Stimulated activated CD8-positive, alpha-beta memory T cell treated with anti-CD3 and anti-CD28 coated beads, Interleukin-4, amount 100 ng/mL, for 48 hours (primary cell): ENCODE measurements around the gene XRN2.
"Not testable (repeated sequence)": the region's sequence is repeated elsewhere in the genome, so short reads cannot be mapped to it uniquely, and the experiment has no call there.

Experiments
- DNase-seq: peaks from one replicate; pipeline ENCODE4 v3.0.0-alpha.2; 2020

XRN2 gene

DNA sequence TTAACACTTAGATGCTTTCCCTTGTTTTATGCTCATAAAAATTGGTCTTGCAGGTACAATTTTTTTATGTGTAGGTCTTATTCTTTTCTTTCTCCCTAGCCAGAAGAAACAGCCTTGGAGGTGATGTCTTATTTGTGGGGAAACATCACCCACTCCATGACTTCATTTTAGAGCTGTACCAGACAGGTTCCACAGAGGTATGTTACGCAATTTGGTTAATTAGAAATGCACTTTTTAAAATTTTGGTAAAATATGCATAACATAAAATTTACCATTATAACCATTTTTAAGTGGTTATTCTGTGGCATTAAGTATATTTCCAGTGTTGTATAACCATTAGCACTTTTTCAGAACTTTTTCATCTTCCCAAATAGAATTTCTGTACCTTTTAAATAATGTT, 52.9 kb downstream of the XRN2 start:
- no peak for DNase-seq

DNA sequence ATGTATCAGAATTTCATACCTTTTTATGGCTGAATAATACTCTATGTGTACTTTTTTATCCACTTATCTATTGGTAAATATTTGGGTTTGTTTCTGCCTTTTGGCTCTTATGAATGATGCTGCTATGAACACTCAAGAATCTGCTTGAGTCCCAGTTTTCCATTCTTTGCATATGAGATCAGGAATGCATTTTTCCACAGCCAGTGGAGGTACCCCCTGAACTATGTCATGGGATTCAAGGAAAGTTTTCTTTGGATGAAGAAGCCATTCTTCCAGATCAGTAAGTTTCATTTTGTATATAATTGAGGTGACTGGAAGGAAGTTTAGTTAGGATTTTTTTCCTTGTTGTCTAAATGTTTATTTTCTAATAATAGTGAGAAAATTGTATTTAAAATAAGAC, 53.3 kb downstream of the XRN2 start:
- DNase-seq: no peak

GRCh38 chr20:21357844-21358243, 54.7 kb downstream of the XRN2 start:
- DNase-seq: no peak

DNA sequence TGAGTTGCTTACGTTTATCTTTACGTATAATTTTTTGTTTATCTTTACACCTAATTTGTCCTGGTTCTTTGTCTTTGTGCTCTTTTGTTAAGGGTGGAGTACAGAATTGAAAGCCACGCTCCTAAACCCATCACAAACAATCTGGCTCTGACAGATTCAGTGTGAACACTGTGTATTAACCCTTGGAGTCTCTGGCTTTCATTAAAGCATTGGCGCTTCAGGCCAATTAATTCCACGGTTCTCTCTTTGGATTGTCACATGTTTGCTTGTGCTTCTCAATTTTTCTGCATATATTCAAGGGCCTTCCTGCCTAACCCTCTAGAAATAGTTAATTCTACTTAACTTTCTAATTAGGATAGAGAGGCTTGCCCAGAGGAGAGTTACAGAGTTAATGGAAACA, 55.6 kb downstream of the XRN2 start:
- no peak for DNase-seq

DNA sequence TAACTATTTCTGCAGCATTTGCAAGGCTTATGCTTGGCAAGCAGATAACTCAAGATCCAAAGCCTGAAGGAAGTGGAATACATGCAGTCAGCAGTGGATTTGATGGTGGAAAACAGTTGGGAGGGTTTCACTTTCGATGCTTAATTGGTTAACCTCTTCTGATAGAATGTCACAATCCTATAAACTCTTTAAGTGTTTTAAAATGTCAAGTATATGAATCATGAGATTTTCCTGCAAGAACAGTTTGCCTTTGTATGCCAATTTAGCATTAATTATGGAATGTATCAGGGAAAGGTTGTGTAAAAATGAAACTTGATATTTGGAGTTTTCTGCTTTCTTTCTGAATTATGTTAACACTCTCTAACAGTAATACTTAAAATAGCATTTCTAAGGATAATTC, 57.6 kb downstream of the XRN2 start:
- no peak for DNase-seq

DNA sequence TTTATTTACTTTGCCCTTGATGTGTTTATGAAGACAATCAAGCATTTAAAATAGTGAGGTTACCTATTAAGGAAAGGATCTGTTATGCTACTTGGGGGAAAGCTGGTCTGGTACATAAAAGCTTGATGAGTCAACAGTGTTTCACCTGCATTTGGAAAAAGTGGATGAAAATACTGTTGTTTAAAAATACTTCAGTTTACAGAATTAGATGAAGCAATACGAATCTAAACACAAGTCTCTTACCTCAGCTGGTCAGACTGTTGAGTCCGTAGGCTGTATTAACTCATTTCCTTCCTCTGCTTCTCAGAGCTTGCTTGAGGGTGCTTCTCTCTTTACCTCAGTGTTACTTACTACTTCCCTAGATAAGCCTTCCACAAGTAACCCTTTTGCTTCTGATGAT, 58.1 kb downstream of the XRN2 start:
- DNase-seq: no peak

GRCh38 chr20:21364413-21364812, 61.3 kb downstream of the XRN2 start:
- DNase-seq: no peak

DNA sequence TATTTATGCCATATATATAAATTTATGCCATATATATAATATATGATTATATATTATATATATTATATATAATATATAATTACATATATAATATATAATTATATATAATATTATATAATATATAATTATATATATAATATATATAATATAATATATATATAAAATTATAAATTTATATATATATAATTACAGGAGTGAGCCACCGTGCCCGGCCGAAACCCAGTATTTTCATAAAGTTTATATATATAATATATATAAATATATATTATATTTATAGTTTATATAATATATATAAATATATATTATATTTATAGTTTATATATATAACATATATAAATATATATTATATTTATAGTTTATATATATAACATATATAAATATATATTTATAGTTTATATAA, 62.6 kb downstream of the XRN2 start:
- no peak for DNase-seq

DNA sequence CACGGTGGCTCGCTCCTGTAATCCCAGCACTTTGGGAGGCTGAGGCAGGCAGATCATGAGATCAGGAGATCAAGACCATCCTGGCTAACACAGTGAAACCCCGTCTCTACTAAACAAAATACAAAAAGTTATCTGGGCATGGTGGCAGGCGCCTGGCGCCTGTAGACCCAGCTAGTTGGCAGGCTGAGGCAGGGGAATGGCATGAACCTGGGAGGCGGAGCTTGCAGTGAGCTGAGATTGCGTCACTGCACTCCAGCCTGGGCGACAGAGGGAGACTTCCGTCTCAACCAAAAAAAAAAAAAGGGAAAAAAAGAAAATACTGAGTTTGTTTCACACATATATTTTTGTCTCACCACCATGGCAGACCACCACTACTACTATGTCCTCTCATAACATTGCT, 63.1 kb downstream of the XRN2 start:
- DNase-seq: not testable (repeated sequence)

- no peak for DNase-seq
Measured at GRCh38 chr20:21368791-21369190, 65.7 kb downstream of the XRN2 start.

GRCh38 chr20:21371193-21371592, 68.1 kb downstream of the XRN2 start:
- DNase-seq: no peak

GRCh38 chr20:21372016-21372415, 68.9 kb downstream of the XRN2 start:
- DNase-seq: no peak

DNA sequence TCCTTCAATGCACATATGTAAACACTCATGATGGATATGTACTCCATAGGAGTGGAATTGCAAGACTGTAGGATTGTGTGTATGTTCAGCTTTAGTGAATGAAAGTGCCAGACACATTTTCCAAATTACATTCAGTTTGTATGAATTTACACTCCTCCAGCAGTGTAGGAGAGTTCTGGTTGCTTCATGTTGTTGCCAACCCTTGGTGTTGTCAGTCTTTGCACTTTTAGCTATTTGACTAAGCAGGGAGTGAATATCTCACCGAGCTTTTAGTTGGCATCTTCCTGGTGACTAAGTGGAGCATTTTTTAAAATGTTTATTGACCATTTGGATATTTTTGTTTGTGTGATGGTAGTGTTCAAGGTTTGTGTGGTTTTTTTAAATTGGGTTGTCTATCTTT, 70.3 kb downstream of the XRN2 start:
- no peak for DNase-seq

DNA sequence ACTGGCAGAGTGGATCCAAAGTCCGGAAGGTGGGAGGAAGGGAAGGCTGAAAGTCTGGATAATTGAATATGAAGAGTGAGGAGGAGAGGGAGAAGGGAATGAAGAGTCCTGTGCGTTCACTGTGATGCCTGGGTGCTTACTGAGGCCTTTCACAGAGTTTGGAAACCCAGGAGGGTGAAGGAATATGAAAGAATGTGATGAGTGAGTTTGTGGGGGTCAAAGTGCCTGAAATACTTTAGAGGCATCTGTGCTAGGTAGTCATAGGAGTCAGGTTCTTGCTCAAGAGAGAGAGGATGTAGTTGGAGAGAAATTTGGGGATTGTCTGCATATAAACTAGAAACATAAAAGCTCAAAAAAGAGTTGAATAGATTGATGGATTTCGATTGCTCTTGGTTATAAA, 73.5 kb downstream of the XRN2 start:
- DNase-seq: no peak

GRCh38 chr20:21377701-21378100, 74.6 kb downstream of the XRN2 start:
- DNase-seq: no peak

DNA sequence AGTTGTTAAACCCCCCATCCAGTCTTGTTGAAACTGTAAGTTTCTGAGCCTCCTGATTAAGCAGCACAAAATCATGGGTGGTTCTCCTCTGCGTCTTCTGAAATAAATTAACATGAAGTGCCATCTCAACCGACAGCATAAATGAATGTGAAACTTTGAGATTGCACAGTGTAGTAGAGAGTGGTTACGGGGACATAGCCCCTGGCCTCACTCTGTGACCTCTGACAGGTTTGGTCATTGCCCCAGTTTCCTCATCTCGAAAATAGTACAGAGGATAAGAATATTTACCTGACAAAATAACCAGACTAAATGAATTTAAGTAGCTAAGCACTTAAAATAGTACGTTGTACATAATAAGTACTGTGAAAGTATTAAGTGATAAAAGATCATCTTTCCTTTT, 75.1 kb downstream of the XRN2 start:
- no peak for DNase-seq

DNA sequence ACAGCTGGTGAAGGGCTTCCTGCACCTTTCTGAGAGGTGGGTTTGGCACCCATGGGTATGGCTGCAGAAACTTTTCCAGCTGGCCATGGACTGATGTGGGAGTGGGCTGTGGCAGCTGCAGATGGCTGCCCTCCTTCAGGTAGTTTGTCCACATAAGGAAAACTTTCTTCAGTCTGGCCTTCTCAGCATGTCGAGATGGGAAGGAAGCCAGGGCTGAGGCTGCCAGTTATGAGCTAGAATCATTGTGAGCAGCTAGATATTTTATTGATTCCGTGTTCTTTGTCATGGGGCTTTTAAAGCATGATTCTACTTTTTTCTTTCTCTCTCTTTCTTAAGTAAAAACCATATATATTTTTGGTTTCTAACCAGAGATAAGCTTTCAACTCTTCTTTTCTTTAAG, 77.6 kb downstream of the XRN2 start:
- DNase-seq: no peak

DNA sequence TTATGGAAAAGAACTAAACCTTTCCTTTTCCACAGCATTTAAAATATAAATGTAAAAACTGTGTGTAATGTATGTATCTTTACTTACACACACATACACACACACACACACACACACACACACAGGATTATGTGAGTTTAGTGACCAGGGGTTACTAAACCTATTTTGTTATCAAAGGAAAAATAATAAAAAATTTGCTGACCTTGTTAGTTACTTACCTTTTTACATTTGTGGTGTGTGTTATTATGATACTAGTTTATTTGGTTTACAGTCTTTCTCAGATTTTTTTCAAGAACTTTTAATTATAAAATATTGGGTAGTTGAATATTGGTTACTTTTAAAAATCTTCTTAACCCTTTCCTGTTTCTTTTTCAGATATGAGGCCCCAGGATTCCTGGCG, 78.5 kb downstream of the XRN2 start:
- no peak for DNase-seq

DNA sequence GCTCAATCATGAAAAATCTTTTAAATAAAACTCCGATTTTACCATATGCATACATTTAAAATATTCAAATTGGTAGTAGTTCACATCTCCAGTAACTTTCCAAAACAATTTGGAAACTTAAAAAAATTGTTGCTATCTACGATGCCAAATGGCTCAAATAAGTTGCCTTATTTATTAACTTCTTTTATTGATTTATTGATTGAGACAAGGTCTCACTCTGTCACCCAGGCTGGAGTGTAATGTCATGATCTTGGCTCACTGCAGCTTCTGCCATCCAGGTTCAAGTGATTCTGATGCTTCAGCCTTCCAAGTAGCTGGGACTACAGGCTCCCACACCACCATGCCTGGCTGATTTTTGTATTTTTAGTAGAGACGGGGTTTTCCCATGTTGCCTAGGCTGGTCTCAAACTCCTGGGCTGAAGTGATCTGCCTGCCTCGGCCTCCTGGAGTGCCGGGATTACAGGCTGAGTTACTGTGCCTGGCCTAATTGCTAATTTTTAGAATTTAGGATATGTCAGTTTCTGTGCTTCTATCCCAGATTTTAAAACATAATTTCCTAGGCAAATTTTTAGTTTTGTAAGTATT, 81.3 kb downstream of the XRN2 start:
- DNase-seq: no peak

DNA sequence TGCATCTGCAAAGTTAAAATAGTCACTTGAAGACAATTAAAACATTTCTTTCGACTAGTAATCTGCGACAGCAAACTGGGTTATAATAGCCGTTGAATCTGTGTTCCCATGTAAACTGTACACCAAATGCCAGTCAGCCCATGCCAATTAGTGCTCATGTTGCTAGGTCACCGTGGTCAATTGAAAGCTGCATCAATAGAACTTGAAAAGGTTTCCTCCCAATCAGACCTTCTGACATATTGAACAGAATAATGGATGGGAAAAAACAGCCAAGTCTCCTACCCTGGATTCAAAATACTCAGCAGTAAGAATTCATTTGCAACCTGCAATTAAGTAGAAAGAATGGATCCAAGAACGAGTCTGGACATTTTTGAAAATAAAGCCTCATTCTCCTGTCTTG, 83.0 kb downstream of the XRN2 start:
- no peak for DNase-seq

- no peak for DNase-seq
Measured at GRCh38 chr20:21387528-21387927, 84.4 kb downstream of the XRN2 start.

GRCh38 chr20:21388566-21388965, 85.4 kb downstream of the XRN2 start:
- no peak for DNase-seq

- DNase-seq: no peak
Measured at GRCh38 chr20:21389368-21389767, 86.2 kb downstream of the XRN2 start.

DNA sequence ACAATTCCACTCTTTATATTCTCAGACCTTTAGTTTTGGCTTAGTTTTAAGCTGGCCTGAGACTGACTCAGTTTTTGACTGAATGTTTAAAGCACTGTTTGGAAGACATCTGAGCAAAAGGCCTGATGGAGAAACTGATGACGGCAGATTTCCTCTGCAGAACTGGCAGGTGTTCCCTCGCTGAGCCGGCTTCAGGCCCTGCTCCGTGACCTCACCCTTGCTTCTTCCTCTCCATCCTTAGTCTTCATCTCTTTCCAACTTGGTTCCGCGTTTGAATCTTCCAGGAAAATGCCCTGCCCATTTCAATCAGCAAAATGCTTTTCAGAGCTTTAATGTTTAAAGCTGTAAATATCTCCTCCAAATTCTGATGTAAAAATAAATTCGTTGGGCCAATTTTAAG, 87.6 kb downstream of the XRN2 start:
- no peak for DNase-seq

DNA sequence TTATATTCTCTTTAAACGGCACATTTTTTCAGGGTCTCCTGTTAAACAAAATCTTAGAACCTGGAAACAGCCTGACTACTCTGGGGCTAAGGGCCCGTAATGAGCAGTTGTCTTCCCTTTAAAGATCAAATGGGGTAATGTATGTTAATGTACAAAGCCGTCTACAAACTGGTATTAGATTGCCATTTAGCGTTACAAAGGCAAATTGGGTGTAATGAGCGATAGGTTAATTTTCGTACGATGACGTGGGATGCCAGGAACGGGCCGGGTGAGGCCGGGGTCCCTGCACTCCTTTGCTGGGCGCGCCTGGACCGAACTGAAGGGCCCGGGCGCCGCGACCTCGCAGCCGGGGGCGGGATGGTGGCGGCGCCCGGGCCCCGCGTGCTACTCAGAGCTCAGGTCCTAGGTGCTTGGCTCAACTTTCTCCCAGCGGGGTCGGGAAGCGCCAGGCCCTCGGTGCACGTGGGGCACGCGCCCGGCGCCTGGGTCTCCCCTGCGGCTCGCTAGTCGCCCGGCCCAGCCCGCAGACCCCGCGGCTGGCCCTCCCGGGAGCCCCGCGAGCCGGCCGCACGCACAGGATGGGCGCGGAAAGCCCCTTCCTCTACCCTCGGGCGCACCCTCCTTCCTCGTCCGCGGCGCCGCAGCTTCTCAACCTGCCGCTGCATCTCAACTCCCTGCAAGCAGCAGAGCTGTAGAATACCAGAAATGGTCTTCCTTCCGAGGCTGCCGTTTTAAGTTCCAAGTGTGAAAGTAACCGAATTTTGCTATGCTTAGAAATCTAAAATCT, 88.2 kb downstream of the XRN2 start:
- DNase-seq: no peak
